ENCODE measurements around the gene NTRK2.

The NTRK2 gene

GRCh38 chr9:84742261-84742660 lies 72.7 kb downstream of the NTRK2 start:
- no peak for DNase-seq

GRCh38 chr9:84744195-84744594 lies 74.7 kb downstream of the NTRK2 start:
- no peak for DNase-seq

GRCh38 chr9:84744726-84745125 lies 75.2 kb downstream of the NTRK2 start:
- DNase-seq: no peak

- no peak for DNase-seq
Observed at GRCh38 chr9:84748112-84748511, 78.6 kb downstream of the NTRK2 start.

DNA sequence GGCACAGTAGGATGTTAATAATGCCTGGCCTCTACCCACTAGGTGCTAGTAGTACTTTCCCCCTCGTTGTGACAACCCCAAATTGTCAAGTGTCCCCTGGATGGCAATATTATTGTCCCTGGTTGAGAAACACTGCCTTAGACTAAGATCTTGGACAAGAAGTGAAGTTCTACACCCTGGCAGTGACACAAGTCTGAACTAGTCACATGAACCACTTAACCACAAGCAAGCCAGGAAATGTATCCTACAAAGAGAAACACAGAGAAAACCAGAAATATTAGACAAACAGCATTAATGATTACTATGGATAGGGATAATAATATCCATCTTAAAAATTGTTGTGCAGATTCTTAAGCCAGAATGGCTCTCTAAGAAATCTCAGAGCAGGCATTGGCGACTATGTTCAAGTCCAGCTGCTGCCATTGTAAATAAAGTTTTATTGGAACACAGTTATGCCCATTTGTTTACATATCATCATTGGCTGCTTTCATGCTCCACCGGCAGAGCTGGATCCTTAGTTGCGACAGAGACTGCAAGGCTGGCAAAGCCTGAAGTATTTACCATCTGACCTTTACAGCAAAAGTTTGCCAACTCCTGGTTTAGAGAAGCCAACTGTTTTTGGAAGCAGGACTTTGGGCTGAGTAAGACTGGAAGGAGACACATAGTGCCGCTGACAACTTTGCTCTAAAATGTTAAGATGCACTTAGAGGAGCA lies 80.8 kb downstream of the NTRK2 start:
- DNase-seq: no peak

DNA sequence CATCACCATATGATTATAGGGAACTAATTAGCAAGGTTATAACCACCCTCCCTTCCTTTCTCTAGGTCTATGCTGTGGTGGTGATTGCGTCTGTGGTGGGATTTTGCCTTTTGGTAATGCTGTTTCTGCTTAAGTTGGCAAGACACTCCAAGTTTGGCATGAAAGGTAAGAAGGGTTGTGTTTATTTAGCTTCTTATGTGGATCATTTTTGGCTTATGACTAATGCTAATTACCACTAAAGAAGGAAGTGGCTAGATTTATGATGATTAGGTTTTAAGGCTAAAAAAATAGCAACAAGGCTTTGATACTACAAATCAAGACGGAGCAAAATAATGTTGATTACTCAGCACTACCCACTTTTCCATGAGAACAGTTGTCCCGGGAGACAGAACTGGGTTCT lies 82.4 kb downstream of the NTRK2 start:
- no peak for DNase-seq

GRCh38 chr9:84754461-84754860 lies 84.9 kb downstream of the NTRK2 start:
- DNase-seq: no peak

DNA sequence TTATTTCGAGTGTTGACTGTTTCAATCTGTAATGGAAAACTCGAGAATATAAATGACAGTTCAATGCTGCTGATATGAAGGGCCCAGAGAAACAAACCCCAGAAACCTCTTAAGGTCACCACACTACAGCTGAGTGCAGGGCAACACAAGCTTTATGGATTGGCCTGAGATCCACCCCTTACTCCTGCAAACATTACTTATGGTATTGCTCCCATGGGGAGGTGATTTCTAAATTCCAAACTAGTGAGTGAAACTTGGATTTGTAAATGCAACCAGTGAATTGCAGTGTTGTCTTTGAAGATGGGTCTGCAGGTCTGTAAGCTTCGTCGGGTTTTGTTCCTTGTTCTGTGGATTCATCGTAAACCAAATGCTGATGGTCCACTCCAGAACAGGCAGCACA lies 85.4 kb downstream of the NTRK2 start:
- no peak for DNase-seq

- DNase-seq: no peak
Observed at GRCh38 chr9:84755380-84755779, 85.9 kb downstream of the NTRK2 start.

GRCh38 chr9:84756171-84756570 lies 86.6 kb downstream of the NTRK2 start:
- DNase-seq: no peak

GRCh38 chr9:84756731-84757130 lies 87.2 kb downstream of the NTRK2 start:
- no peak for DNase-seq

GRCh38 chr9:84758817-84759216 lies 89.3 kb downstream of the NTRK2 start:
- DNase-seq: no peak

- DNase-seq: no peak
Observed at GRCh38 chr9:84759300-84759750, 89.8 kb downstream of the NTRK2 start.

GRCh38 chr9:84759804-84760203 lies 90.3 kb downstream of the NTRK2 start:
- no peak for DNase-seq

GRCh38 chr9:84761137-84761808 lies 91.7 kb downstream of the NTRK2 start:
- no peak for DNase-seq

DNA sequence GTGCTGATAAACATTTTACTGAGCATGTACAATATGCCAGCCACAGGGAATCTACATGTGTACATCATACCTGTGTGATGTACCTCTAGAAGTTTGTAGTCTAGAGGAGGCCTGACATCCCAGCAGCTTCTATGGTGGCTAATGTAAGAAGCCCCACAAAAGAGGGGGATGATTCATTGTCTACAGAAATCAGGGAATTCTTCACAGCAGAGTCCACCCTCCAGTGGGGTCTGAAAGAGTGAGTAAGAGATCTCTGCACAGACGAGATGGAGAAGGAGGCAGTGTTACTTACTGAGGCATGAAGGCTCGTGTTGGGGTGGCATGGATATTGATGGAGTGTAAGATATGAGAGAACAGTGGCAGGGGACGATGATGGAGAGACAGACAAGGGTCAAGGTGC lies 103.0 kb downstream of the NTRK2 start:
- no peak for DNase-seq

DNA sequence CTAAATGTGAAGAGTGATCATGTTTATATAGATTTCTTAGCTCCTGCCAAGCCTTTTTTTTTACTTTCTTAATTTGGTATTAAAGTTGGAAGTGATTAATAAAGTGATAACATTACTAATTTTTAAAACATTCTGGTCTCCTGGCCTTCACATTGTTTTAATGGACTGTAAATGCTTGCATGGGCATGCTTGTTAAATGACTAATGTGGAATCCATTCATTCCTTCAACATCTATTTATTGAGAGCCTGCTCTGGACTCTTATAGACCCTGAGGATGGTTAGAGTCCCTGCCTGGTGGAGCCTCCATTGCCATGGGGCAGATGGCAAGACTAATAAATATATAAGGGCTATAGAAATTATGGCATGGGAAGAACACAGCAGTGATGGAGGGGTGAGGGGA lies 103.5 kb downstream of the NTRK2 start:
- no peak for DNase-seq

GRCh38 chr9:84775056-84775643 lies 105.6 kb downstream of the NTRK2 start:
- no peak for DNase-seq

DNA sequence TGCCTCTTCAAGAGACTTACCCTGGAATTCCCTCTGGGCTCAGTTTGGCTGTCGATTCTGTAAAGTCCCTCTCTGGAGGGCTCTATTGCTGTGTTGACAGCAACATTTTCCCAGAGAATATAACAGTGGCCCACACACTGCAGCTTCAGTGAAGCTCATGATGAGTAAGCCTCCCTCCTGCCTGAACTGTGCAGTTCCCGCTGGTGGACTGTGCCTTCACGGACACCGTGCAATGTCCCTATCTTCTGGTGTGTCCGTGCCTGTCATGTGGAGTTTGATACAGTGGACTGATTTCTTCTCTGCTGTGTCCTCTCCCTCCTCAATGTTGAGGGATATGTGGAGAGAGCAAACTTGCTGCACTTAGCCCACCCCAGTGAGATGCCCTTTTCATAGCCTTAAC lies 109.0 kb downstream of the NTRK2 start:
- no peak for DNase-seq

GRCh38 chr9:84779883-84780282 lies 110.4 kb downstream of the NTRK2 start:
- DNase-seq: no peak

GRCh38 chr9:84780385-84780784 lies 110.9 kb downstream of the NTRK2 start:
- no peak for DNase-seq

GRCh38 chr9:84781458-84781857 lies 111.9 kb downstream of the NTRK2 start:
- DNase-seq: no peak

DNA sequence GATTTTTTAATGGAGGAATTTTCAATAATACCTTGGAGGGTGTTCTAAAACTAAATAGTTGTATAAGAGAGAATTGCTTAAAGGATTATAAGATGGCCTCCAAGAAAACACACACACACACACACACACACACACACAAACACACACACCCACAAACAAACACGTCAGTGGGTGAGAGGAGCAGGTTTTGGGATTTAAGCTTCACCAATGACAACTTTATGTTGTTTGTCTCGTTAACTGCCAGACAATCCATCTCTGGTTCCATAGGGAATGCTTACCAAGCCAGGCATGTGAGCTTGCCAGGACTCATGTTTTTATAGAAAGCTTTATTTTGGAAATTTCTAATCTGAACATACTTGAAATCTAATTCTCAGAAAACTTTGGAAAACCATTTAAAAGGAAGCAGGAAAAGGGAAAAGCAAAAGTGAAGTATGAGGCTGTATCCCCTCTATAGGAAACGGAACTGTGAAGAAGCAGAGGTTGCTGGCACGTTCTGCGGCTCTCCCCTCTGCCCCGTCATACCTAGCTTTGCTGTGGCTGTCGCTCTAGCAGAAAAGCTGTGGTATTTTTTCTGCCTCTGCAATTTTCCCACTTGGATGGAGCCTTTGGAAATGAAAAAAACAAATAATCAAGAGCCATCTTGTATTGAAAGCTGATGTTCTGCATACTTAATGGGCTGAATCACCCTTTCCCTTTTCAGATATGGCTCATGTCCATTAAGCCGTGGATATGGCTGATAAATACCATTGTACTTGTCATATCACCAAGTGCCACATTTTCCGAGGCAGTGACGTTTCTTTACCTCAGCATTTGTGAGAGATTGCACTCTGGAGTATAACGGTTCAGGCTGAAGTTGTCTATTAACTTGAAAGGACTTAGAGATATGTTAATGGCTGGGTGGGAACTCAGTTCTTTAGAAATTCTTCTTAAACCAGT lies 112.7 kb downstream of the NTRK2 start:
- no peak for DNase-seq

Data from GF-D8 (cell line).